ENCODE measurements around the gene UROS.

UROS gene

DNA sequence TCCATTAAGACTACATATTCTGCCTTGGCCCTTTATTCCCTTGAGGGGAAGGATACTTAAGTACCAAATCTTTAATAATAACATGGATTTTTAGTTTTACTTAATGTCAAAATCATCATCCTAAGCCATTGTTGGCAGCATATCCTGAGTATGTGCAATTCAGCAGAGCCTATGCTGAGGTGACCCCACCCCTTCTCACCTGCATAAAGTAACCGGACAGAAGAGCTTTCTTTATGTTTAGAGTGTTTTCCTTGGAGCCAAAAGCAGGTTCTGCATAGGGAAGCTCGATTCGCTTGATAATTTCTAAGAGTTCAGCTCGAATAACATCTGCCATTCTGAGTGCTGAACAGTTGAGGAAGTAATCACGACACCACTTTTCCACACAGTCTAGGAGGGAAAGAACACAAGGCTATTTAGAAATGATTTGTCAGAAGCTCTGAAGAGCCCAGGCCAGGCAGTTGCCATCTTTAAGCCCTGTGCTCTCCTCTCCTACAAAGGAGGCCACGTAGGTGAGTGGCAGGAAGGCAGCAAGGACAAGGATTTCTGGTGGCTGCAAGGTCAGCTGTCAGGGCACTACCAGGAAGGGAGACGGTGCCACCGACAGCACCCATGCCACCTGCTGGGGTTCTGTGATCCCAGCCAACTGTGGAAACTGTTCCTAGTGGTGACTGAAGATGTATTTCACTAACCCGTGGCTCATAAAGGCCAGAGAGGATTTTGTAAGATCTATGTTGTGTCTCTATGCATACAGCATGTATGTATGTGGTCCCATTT lies 15.9 kb upstream of the UROS start:
- no peak for DNase-seq (ENCODE audit: low read depth, low spot score)
- H3K27ac ChIP-seq = no peak overlapping the region

DNA sequence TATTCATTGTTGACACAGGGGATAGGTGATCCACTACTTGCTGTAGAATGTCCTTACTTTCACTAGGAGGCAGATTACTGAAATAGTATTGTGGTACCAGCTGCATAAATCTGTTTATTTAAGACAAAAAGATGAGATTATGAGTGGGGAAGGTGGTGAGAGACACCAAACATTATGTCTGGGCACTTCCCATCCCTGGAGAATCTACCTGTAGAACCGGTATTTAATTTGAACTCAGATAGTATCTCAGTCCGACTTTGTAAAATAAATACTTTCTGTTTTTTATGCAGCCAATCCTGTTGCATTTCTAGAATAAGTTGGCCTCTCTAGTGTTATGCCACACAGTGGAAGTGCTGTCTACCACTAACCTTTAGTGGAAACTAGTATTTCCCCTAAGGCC lies 13.7 kb upstream of the UROS start:
- no peak for DNase-seq (ENCODE audit: low read depth, low spot score)

DNA sequence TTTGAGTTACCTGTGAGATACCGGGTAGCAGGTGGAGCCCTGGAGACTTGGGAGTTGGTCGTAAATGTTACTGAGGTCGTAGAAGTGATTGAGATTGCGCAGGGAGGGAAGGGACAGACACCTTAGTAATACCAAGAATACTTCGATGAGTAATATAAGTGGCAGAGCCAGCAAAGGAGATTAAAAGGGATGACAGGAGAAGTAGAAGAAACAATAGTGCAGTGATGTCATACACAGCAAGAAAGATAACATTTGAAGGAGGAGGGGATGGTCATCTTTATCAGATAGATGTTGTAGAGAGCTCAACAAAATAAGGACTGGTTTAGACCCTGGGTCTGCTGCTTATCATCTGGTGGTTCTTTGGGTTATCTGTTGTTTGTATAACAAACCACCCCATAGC lies 5.3 kb upstream of the UROS start:
- H3K27ac ChIP-seq = no peak overlapping the region
- DNase-seq (ENCODE audit: low read depth, low spot score) = no peak

More for the DNA sequence above, 13.7 kb upstream of the UROS start:
- no peak overlapping the region for H3K27ac ChIP-seq

DNA sequence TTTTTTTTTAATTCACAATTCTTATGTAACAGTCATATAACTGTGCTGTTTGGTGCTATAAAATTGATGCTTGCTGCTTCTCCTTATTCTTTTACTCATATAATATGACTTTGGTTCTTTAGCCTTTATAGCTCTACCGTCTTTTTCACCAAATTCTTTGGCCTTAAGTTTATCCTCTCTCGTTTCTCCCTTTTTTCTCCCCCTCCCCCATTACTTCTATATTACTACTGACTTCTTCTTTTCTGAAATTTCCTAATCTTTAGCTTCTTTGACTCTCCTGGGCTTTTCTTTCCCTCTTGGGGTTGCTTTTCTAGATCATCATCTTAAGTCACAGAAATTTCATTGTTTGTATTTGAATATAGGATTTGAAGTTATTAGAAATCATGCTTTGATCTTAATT lies 4.1 kb upstream of the UROS start:
- DNase-seq (ENCODE audit: low read depth, low spot score) = no peak
- no peak overlapping the region for H3K27ac ChIP-seq

DNA sequence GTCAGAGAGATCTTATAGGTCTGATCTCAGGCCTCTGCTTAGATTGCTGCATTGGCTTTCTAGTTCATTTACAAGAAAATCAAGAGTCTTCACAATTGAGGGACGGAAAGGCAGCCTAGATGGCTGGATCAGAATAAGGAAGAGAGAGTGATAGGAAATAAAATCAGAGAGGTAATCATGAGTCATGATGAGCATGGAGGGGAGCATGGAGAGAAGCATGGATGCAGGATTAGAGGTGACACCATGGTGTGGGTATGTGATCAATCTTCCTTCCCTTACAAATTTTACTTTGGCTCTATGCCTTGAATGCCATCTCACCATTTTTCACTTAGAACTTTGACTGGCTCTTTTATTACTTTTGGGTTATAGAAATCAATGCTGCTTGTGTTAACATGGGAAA lies 1.7 kb upstream of the UROS start:
- peak overlapping the region; percentile 70 for H3K27ac ChIP-seq
- peak; percentile 18 for DNase-seq (ENCODE audit: low read depth, low spot score)

DNA sequence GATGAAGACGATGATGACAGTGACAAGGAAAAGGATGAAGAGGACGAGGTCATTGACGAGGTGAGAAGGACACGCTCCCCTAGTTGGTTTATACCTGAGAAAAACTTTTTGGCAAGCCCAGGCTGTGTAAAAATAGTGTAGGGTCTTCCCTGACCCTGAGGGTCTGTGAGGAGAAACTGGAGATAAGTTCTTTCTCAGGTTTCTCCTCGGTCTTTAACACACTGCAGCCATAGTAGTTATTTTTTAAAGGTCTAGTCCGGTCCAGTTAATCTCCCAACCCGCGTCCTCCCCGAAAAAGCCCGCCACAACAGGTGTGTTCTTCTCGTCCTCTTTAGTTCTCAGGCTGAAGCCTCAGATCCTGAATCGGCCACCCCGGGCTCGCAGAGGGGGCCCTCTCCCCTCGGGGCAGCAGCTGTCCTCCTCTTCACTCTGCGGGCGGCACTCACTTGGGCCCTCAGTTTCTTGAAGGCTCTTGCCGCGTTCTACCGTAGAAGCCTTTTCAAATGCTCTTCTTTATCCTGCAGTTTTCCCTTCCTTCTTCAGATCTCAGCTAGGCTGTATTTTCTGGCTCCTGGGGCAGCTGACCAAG lies 699 bp upstream of the UROS start:
- peak overlapping the region; percentile 70 for H3K27ac ChIP-seq
- no peak for DNase-seq (ENCODE audit: low read depth, low spot score)

DNA sequence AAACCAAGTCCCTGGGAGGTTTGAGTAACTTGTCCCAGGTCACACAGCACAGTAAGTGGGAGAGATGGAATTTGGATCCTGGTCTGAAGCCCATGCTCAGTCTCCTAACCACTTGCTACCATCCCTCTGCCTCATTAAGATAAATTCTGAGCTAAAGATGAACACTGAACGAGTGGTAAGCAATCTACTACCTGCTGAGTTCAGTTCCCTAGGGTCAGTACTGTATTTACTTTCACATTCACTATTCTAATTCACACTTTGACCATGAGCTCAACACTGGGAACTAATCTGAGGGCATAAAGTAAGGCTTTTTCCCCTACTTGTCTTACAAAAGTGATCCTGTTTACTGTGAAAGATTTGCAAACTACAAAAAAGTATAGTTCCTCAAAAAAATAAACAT lies 2.4 kb downstream of the UROS start:
- no peak overlapping the region for H3K27ac ChIP-seq
- DNase-seq (ENCODE audit: low read depth, low spot score) = no peak

DNA sequence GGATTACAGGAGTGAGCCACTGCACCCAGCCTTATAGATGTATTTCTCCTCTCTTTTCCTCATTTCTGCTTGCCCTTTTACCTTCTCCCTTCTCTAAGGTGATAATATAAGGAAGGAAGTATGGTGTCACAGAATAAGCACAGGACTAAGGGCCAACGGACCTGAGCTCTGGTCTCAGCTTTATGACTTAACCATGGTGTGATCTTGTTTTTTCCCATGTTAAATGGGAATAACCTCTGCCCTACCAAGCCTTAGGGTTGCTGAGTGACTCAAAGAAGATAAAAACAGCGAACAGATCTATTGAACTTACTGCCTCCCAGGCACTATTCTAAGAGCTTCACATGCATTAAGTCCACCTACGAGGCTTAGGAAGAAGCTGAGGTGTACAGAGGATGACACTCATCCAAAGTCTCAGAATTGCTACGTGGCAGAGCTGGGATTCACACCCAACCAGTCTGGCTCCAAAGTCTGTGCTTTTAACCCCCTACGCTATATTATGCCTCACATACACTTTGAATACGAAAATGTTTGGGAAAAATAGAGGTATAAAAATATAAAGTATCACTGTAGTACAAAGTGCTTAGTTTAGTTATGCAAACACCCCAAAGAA lies 5.6 kb downstream of the UROS start:
- H3K27ac ChIP-seq = no peak overlapping the region

DNA sequence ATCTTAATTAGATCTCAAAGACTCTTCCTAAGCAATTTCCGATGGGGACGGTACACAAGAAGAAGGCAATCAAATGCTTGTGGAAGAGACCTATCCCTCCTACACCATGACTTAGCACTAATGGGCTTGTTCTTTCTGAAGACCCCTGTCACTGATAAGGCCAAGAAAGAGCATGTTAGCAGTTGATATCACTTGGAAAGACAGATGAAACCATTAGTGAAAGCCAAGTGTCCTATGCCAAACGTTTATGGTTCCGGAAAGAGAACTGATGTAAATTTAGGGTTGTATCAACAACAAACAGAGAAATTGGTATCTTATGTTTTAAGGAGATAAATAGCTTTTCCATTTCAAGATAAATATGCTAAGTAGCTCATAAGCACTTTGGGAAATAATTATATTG lies 6.5 kb downstream of the UROS start:
- DNase-seq (ENCODE audit: low read depth, low spot score) = no peak
- no peak overlapping the region for H3K27ac ChIP-seq

More for the DNA sequence above, 5.6 kb downstream of the UROS start:
- no peak for DNase-seq (ENCODE audit: low read depth, low spot score)

DNA sequence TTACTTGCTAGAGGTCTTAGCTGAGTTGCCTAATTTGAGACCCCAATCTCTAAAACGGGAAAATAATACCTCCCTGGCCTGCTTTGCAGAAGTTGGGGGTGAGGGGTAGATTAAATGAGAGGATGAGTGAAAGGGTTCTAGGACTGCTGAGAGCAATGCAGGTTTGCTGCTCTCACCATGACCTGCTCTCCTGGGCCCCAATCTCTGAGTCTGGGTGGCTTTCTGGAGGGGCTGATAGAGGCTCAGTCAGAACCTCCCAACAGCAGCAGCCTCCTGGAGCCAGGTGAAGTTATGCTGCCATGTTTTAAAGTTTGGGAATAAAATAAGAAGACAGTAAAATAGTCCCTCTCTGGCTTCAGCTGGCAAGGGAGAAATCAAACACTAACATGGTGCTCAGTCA lies 7.3 kb downstream of the UROS start:
- DNase-seq (ENCODE audit: low read depth, low spot score) = no peak
- no peak overlapping the region for H3K27ac ChIP-seq

DNA sequence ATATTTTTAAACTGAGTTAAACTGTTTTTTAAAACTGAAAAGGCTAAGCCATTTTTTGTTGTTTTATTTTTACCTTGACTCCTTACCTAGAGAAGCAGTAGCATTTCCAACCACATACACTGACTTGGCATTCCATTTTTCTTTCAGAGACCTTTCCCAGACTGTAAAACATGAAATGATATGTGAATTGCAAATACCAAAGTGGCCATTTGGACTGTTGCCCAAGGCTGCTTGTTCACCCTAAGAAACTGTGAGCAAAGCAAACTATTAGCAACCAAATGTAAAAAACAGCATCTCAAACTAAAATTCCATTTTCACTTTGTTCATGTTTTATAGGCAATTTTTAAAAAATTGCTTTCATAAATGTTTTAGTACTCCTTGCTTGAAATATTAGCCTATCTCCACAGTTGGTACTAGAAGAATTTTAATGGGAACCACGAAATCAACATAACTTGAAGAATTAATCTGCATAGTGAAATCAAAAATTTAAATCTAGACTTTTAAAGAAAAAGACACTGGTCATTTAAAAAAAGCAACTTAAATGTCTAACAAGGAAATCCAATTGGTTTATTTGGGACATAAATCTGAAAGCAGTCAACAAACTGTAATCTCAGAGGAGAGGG lies 10.8 kb downstream of the UROS start:
- no peak overlapping the region for H3K27ac ChIP-seq
- DNase-seq (ENCODE audit: low read depth, low spot score) = no peak

DNA sequence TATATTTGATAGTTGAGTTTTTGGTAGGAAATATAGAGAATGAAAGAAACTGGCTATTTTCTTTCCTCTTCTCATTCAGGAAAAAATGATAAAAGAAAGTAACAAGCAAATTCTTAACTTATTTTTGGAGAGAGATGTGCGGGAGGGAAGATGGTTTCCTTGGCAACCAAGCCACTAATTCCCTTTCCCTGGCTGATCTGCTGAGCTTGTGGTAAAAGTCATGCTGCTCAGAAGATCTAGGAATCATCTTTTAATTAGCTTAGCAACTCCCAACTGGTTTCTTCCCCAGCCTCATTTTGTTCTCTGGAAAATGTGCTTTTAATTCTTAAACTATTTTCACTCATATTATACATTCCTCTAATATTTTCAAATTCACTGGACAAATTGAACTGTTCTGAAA lies 11.8 kb downstream of the UROS start:
- H3K27ac ChIP-seq = no peak overlapping the region
- DNase-seq (ENCODE audit: low read depth, low spot score) = no peak

DNA sequence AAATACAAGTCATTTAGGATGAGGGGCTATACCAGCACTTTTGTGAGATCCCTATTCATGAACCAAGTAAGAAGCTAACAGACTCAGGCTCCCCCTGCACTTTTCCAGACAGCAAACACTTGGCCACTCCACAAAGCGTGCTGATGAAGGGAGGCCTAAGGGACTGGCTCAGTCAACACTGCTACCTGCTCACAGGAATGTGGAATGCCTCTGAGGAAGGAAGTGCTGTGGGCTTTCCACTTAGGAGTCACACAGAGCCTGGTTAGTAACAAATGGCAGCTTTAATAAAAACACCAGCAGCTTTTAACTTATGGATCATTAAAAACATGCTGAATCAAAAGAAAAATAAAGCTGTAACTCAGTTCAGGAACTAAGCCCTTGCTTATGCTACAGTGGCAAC lies 15.0 kb downstream of the UROS start:
- no peak overlapping the region for H3K27ac ChIP-seq
- no peak for DNase-seq (ENCODE audit: low read depth, low spot score)

DNA sequence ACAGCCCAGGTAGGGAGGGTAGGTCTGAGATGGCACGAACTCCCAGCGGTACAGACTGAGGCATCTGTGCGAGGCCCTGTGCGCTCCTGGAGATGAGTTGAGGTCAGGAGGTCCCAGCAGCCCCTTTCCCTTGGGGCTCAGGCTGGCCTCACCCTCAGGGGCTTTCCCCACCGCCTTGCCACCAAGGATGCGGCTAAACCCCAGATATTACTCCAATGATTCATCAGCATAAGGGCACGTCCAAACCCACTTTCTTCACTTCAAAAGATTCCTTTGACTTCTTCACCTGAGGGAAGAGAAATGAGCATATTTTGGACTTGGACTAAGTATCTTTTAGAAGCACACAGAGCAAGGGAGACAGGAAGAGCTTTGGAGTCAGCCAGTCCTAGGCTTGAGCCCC lies 20.3 kb downstream of the UROS start:
- no peak overlapping the region for H3K27ac ChIP-seq
- DNase-seq (ENCODE audit: low read depth, low spot score) = no peak

DNA sequence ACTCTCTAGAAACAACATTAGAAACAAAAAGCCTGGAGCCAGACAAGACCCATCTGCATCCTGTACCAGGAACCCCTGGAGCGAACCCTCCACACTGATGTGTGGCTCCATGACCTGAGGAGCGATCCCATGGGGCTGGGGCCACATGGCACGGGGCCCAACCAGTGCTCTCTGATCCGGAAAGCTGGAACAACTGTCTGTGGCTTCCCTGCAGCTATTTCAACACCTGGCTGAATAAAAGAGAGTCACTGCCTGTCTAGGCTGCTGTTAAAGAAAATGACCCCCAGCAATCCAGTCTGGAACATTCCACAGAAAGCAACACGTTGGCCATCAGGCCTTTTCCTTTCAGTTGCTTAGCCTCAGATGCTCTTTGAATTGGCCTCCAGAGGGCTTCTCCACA lies 20.9 kb downstream of the UROS start:
- no peak overlapping the region for H3K27ac ChIP-seq
- DNase-seq (ENCODE audit: low read depth, low spot score) = no peak

DNA sequence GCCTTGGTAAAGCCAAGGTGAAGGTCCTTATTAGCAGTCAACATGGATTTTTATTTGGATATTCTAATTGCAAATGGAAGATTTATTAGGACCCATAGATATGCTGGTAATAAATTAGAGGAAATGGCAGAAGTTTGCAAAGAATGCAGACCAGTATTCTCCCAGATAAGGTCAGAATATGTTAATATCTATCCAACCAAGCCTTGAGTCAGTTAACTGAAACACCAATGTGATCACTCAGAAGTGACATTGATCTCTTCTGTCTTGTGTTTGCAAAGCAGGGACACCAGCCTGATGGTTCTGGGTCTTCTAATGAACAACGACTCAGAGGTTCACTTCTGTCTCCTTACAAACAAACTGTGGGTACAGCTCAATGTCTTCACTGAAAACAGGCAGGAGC lies 21.5 kb downstream of the UROS start:
- DNase-seq (ENCODE audit: low read depth, low spot score) = no peak
- H3K27ac ChIP-seq = no peak overlapping the region

DNA sequence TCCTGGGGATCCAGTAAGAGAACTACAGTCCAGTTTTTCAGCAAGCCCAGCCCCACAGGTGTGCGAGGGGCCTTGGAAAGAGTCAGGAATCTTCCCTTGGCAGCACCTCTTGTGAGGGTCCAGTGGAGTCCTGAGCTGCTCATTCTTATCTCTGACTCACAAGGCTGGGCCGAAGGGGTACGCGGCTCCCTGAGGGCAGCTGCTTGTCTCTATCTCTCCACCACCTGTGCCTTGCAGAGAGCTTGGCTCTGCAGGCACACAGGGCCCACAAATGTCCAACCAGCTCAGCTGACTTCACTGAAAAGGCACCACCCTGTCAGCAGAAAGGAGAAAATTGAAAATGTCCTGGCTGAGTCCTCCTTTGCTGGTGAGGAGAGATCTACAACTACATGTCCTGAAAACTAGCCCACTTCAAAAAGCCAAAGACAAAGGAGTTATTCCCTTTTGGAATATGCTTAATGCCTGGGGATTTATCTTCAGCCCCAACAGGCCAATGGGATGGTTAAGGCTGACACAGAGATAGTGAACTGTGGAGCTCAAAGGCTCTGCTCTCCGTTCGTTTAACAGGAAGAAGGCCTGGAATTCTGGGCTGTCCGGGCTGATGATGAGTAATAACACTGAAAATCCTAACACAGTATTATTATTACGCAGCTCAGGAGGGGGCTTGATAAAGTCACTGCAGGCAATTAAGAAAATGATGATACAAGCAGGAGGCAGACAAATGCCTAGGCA lies 23.4 kb downstream of the UROS start:
- no peak overlapping the region for H3K27ac ChIP-seq
- DNase-seq (ENCODE audit: low read depth, low spot score) = no peak

DNA sequence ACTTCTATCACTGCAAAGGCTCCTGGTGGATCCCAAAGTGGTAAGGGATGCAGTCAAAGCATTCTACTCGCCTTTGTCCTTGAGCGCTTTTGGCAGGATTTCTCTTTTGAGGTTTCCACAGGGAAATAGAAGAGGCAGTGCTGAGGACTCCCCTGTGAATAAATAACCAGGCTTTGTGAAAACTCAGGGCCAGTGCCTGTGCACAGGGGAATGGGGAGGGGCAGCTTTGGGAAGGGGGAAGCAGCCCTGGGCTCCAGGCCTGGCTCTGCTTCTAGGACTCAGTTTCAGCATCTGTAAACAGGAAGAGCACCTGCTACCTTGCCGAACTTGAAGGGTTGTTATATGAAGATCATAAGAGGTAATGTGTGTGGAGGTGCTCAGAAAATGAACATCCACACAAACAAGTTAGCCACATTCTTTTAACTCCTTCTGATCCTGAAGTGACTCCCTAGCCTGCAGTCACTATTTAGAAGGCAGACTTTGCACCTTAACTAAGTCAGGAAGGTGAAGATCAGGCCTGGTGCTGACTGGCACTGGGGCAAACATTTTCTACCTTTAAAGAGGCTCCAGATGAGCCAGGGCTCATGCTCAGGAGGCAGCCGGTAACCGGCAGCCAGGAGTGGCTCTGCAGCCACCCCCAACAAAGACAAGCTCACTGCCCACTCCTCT lies 24.9 kb downstream of the UROS start:
- H3K27ac ChIP-seq = no peak overlapping the region
- DNase-seq (ENCODE audit: low read depth, low spot score) = no peak

DNA sequence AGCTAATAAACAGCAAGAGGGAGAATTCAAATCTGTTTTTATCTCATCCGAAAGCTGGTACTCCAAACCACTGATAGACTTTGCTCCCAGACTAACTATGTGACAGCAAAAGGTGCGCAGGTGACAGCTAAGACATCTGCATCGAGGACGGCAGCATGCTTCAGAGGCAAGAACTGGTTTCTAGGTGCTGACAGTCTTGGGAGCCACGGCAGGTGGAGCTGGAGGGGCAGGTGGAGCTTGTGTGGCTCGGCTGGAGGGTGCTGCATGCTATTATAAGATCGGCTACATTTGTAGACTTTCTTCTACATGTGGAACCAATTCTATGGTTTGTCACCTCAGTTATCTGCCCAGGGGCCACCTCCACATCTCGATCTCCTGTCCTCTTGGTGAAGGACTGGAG lies 25.6 kb downstream of the UROS start:
- no peak for DNase-seq (ENCODE audit: low read depth, low spot score)

DNA sequence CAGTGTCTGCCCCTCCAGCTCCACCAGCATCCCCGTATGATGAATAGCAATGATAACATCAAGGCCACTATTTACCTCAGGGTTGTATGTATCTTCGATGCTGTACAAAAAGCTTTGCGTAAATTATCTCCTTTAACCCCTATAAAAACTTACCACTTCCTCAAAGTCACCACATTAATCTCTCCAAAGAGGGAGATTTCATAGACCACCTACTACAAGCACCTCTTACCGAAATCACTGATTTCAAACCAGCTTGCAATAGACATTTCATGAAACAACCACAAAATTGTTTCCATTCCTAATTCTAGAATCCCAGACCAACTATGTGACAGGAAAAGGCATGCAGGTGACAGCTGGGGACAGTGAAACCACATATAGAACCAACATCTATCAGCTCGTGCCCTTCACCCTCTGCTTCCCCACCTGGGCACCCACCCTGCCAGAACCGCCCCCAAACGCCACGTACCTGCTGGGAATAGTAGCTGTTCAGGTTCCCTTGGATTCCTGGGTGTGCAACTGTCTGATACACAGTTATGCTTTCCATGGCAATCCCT lies 27.3 kb downstream of the UROS start:
- H3K27ac ChIP-seq = no peak overlapping the region
- no peak for DNase-seq (ENCODE audit: low read depth, low spot score)

More for the DNA sequence above, 25.6 kb downstream of the UROS start:
- no peak overlapping the region for H3K27ac ChIP-seq
